Measurements from ENCODE around the gene UNK. TPM values are rescaled to one million over a fixed set of nuclear protein-coding genes. Genes with fewer than 3 reads are reported as not detected.

UNK gene
- total and polyA plus RNA-seq, 2 experiments from 2014 or later, result 22.3 to 26.7 TPM

GRCh38 chr17:75767881-75768280 lies 16.7 kb upstream of the UNK start:
- Histone ChIP-seq H3K27ac (no peak overlapping the region), H4K20me1 (ENCODE audit: insufficient read depth, poor library complexity, severe bottlenecking) (no peaks in the 10 kb centered on the region), H3K9me3 (ENCODE audit: low read depth) (no peaks in the 10 kb centered on the region), H3K79me2 (peaks cover 5% of the 10 kb centered on the region), H3K4me1 (ENCODE audit: insufficient read depth) (peaks cover 10% of the 10 kb centered on the region), H2AFZ (no peak overlapping the region), H3K4me3 (no peak overlapping the region), H3K36me3 (replicated peaks; ENCODE audit: insufficient read depth, low read depth) (no peaks in the 10 kb centered on the region), H3K9me2 (replicated peaks; ENCODE audit: insufficient read depth) (no peaks in the 10 kb centered on the region), H3K4me2 (no peak overlapping the region), H3K27me3 (no peaks in the 10 kb centered on the region)
- DNase-seq (ENCODE audit: low spot score), result no peak
- 95% methylated on average over 8 of the region's 8 CpGs for WGBS (ENCODE audit: low lambda C conversion rate, missing lambda C conversion rate)
- TF ChIP-seq EZH2phosphoT487 (IDR thresholded peaks at IDR 0.05; ENCODE audit: low read depth, severe bottlenecking, unreplicated experiment) (no peak), CTCF (IDR thresholded peaks at IDR 0.05; ENCODE audit: poor library complexity) (no peak), EZH2 (IDR thresholded peaks at IDR 0.05; ENCODE audit: borderline replicate concordance) (no peak)

- Histone ChIP-seq H3K9me3 (ENCODE audit: low read depth) (no peaks in the 10 kb centered on the region), H3K79me2 (no peaks in the 10 kb centered on the region), H4K20me1 (ENCODE audit: insufficient read depth, poor library complexity, severe bottlenecking) (no peaks in the 10 kb centered on the region), H3K27me3 (no peaks in the 10 kb centered on the region), H3K9me2 (replicated peaks; ENCODE audit: insufficient read depth) (no peaks in the 10 kb centered on the region), H2AFZ (no peak overlapping the region), H3K27ac (no peak overlapping the region), H3K4me3 (no peak overlapping the region), H3K36me3 (replicated peaks; ENCODE audit: insufficient read depth, low read depth) (no peaks in the 10 kb centered on the region), H3K4me1 (ENCODE audit: insufficient read depth) (no peaks in the 10 kb centered on the region), H3K4me2 (no peak overlapping the region)
- 66% methylated on average over 3 of the region's 3 CpGs for WGBS (ENCODE audit: low lambda C conversion rate, missing lambda C conversion rate)
- peak; percentile 25 for DNase-seq (ENCODE audit: low spot score)
- TF ChIP-seq EZH2phosphoT487 (IDR thresholded peaks at IDR 0.05; ENCODE audit: low read depth, severe bottlenecking, unreplicated experiment) (no peak), EZH2 (IDR thresholded peaks at IDR 0.05; ENCODE audit: borderline replicate concordance) (no peak), CTCF (IDR thresholded peaks at IDR 0.05; ENCODE audit: poor library complexity) (no peak)
Measured at GRCh38 chr17:75769536-75769935, 15.1 kb upstream of the UNK start.

- TF ChIP-seq CTCF (IDR thresholded peaks at IDR 0.05; ENCODE audit: poor library complexity), result peak; percentile 9
- TF ChIP-seq EZH2phosphoT487 (IDR thresholded peaks at IDR 0.05; ENCODE audit: low read depth, severe bottlenecking, unreplicated experiment), result no peak
- Histone ChIP-seq H3K9me2 (replicated peaks; ENCODE audit: insufficient read depth) (no peaks in the 10 kb centered on the region), H3K36me3 (replicated peaks; ENCODE audit: insufficient read depth, low read depth) (no peaks in the 10 kb centered on the region), H3K4me2 (peak overlapping the region; percentile 13), H3K27me3 (no peaks in the 10 kb centered on the region), H4K20me1 (ENCODE audit: insufficient read depth, poor library complexity, severe bottlenecking) (peaks cover 13% of the 10 kb centered on the region), H3K4me3 (no peak overlapping the region), H3K79me2 (peaks cover 4% of the 10 kb centered on the region), H3K4me1 (ENCODE audit: insufficient read depth) (no peaks in the 10 kb centered on the region), H2AFZ (no peak overlapping the region), H3K27ac (peak overlapping the region; percentile 28), H3K9me3 (ENCODE audit: low read depth) (no peaks in the 10 kb centered on the region)
- 66% methylated on average over 17 of the region's 17 CpGs for WGBS (ENCODE audit: low lambda C conversion rate, missing lambda C conversion rate)
- DNase-seq (ENCODE audit: low spot score), result peak; percentile 49
Measured at GRCh38 chr17:75771334-75772281, 13.0 kb upstream of the UNK start.
